ENCODE measurements around the gene MYO3B.

The MYO3B gene

DNA sequence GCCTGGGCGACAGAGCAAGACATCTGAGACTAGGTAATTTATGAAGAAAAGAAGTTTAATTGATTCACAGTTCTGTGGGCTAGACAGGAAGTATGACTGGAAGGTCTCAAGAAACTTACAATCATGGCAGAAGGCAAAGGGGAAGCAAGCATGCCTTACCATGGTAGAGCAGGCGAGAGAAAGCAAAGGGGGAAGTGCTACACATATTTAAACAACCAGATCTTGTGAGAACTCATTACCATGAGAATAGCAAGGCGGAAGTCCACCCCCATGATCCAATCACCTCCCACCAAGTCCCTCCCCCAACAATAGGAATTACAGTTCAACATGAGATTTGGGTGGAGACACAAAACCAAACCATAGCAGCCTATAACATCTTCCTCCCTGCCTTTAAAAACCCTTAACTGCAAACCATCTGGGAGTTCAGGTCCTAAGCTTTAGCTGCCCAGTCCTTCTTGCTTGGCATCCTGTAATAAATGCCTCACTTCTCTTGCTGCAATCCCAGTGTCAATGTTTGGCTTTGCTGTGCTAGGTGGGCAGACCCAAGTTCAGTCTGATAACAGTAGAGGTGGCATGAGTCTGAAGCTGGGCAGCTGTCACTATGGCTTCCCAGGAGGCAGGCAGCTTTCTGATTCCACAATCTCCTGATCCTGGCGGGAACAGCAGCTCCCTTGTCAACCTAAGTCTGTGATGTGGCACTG, 526.0 kb downstream of the MYO3B start:
- H3K4me1 ChIP-seq (ENCODE audit: control insufficient read depth, insufficient read depth, low read length): no peaks in the 10 kb centered on the region
- no peaks in the 10 kb centered on the region for H3K9me3 ChIP-seq (ENCODE audit: control insufficient read depth, low read length)
- H3K27ac ChIP-seq (ENCODE audit: insufficient read depth, low read depth, low read length, poor library complexity, severe bottlenecking): no peak overlapping the region
- WGBS, 2 experiments: 86% methylated on average over 4 of the region's 4 CpGs
- no peak overlapping the region for H3K4me3 ChIP-seq (ENCODE audit: insufficient read depth, low read depth, low read length)
- no peaks in the 10 kb centered on the region for H3K36me3 ChIP-seq (ENCODE audit: control insufficient read depth, insufficient read depth, low read length)
- H3K27me3 ChIP-seq (ENCODE audit: control insufficient read depth, insufficient read depth, low read length, poor library complexity, severe bottlenecking): peaks cover 6% of the 10 kb centered on the region
